HG03097 (cell line): ENCODE data around the gene PPP2R5D.
"Not testable (repeated sequence)": the region's sequence is repeated elsewhere in the genome, so short reads cannot be mapped to it uniquely, and the experiment has no call there.

ENCODE experiments used
- ATAC-seq: cut with Tn5 transposase; IDR thresholded peaks from one replicate; pipeline ENCODE4 v1.9.1; 2021; ENCODE audit not compliant: unreplicated experiment, low FRiP score

The PPP2R5D gene

DNA sequence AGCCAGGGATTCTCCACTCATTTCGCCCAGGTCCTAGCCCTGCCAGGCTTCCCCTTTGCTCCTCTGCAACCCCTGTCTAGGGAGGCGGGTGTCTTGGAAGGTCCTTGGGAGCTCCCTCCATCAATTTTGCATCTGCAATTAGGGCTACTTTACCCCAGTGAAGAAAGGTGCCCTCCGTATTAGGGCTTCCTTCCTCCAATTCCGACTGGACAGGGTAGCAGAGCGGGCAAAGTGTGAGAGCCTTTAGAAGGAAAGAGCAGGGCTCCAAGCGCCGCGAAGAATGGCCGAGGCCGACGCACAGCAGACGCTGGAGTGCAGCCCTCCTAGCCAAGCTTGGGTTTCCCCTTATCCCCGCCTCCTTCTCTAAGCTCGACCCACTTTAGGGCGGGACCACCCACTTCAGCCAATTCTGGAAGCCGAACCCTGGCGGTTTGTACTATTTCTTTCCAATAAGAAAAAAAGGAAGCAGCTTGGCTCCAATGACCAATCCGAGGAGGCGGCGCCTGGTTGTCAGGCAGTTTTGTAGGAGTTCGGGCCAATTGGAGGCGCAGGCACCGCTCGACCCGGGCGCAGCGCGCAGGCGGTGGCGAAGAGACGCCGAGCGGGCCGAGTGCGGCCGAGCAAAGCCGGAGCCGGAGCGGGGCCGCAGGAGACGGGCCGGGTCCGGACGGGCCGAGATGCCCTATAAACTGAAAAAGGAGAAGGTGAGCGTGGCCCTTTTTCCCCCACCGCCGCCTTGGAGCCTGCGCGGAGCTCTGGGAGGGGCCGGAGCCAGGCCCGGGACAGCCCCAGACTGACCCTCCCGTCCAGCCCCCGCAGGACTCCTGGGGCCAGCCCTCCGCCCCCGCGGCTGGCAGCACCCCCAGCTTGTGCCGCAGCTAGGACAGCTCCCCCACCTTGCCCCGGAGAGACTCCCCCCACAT, at the start of gene PPP2R5D:
Gene PPP2R5D (plus strand): TSS at position 570 of the 923 bp plus-strand sequence. CDS start 108 bp downstream, at position 678.
- ATAC-seq, result peak; percentile 95

DNA sequence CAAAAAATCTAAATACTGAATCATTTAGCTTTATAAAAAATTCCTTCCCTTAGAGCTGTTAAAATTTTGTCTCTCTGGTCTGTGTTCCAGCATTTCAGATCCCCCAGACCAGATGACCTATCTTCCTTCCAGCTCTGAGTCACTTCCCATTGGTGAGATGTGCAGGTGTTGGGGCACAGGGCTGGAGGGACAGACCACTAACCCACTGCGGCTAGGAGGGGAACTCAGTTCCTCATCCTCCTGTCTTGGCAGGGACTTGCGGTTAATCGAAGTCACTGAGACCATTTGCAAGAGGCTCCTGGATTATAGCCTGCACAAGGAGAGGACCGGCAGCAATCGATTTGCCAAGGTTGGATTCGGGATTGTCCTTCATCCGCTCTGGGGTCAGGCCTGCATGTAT, 49.0 kb upstream of the PPP2R5D start:
- ATAC-seq, result no peak

DNA sequence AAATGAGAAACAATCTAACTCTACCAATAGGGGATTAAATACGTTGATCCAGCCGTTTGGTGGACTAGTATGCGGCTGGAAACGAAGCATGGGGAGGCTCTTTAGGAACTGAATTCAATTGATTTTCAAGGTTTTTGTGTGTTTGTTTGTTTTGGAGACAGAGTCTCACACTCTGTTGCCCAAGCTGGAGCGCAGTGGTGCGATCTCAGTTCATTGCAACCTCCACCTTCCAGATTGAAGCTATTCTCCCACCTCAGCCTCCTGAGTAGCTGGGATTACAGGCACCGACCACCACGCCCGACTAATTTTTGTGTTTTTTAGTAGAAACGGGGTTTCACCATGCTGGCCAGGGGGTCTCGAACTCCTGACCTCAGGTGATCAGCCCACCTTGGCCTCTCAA, 48.0 kb upstream of the PPP2R5D start:
- ATAC-seq, result no peak

DNA sequence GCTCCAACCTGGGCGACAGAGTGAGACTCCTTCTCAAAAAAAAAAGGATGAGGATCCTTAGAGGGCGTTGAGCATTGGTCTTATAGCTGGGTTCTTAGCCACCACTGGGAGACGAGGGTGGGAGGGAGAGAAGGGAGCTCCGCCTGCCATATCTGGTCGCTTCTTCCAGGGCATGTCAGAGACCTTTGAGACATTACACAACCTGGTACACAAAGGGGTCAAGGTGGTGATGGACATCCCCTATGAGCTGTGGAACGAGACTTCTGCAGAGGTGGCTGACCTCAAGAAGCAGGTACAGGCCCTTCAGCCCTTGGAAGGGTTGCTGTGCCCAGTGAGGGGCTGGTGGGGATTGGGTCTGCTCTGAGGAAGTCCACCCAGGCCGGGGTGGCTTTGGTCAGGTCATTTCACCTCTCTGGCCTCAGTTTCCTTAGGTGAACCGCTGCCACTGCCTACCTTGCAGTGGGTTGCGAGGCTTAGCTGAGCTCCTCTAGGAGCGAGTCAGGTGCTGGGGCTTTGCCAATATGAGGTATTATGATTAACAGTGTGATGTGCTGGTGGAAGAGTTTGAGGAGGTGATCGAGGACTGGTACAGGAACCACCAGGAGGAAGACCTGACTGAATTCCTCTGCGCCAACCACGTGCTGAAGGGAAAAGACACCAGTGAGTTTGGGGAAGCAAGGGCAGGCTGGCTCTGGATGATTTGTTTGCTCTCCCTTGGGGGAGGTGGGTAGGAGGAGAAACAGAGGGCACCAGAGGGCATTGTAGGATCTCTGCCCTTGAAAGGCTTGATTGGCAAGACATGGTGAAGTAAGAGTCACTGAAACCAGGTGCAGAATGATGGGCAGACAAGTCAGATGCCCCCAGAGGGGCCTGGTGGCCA, 46.6 kb upstream of the PPP2R5D start:
- ATAC-seq, result no peak

DNA sequence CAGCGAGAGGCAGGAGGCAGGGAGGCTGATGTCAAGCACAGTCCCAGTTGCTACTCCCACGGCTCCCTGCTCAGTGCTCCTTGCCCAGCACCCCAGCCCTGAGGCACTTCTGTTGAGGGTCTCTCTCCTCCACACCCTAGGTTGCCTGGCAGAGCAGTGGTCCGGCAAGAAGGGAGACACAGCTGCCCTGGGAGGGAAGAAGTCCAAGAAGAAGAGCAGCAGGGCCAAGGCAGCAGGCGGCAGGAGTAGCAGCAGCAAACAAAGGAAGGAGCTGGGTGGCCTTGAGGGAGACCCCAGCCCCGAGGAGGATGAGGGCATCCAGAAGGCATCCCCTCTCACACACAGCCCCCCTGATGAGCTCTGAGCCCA, 46.0 kb upstream of the PPP2R5D start:
- ATAC-seq, result no peak

DNA sequence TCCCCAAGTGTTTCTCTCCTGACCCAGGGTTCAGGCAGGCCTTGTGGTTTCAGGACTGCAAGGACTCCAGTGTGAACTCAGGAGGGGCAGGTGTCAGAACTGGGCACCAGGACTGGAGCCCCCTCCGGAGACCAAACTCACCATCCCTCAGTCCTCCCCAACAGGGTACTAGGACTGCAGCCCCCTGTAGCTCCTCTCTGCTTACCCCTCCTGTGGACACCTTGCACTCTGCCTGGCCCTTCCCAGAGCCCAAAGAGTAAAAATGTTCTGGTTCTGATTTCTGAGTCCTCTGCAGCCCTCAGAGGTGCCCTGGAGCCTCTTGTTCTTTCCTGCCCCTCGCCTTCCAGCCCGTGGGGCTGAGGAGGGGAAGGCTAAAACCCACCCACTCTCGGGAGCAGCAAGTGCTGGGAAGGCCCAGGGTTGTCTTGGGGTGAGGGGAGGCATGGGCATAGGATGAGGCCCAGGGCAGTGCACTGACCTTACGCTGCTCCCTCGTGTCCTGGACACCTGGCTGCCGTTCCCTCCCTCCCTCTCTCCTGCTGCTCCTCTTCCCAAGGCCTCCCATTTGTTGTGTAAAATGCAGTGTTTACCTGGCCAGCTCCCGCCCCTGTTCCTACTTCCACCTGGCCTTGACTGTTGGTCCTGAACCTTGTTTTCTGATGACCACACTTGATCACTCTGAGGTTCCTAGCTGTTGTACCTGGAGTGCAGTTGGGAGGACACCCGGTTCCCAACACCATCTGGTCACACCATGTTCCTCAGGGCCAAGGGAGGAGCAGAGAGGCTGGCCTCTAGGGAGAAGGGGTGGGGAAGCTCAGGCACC, 45.2 kb upstream of the PPP2R5D start:
- ATAC-seq, result no peak

DNA sequence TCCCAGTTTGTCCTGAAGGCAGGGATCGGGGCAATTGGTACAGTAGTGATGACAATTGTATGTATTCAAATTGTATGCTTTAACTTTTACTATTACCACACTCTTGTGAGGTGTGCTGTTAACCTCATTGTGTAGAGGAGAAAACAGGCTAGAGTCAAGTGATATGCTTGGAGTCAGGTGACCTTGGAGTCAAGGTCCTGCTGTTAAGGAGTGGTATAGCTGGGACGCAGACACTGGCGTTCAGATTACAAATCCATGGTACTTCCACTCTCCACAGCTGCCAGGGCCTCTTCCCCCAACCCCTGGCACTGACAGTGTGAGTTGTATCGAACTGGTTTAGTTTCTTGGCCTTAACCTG, 44.6 kb upstream of the PPP2R5D start:
- no peak for ATAC-seq

DNA sequence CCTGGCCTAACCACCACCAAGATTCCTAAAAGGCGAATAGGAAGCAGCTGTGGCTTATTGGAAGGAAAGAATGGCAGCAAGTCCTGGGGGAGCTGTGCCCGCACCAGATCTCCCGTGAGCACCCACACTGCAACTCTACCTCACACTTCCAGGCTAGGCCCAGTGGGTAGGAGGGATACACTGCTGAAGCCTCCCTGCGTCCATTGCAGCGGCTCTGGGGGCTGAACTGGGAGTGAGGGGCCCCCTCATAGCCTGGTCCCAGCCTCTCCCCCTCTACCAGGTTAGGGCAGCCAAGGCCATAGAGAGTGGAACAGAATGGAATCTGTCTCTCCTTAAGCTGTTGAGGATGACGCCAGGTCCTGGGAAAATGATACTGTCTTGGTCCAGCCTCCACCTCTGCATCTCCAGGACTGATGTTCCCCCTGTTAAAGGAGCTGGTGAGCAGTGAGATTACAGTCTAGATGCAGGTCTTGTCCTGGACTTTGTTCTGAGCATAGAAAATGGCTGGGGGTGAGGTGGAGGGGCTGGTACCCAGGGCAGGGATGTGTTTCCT, 43.8 kb upstream of the PPP2R5D start:
- ATAC-seq, result no peak

DNA sequence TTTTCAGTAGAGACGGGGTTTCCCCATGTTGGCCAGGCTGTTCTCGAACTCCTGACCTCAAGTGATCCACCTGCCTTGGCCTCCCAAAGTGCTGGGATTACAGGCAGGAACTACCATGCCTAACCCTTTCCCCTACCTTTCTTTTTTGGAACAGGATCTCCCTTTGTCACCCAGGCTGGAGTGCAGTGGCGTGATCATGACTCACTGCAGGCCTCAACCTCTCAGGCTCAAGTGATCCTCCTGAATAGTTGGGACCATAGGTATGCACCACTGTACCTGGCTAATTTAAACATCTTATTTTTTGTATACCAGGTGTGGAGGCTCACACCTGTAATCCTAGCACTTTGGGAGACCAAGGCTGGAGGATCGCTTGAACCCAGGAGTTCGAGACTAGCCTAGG, 43.0 kb upstream of the PPP2R5D start:
- not testable (repeated sequence) for ATAC-seq

DNA sequence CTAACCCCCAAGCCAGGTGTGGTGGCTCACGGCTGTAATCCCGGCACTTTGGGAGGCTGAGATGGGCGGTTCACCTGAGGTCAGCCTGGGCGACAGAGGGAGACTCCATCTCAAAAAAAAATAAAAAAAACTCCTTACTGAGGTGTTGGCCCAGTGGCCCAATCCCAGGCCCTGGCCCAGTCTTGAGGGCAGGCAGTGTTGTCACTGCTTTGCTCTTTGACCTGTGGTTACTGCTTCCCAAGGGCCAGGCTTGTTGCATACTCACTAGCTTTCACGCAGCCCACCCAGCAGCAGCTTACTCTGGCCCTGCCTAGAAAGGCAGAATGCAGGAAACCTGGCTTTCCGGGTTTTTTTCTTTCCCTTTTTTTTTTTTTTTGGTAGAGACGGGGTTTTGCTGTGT, 41.9 kb upstream of the PPP2R5D start:
- ATAC-seq, result no peak

DNA sequence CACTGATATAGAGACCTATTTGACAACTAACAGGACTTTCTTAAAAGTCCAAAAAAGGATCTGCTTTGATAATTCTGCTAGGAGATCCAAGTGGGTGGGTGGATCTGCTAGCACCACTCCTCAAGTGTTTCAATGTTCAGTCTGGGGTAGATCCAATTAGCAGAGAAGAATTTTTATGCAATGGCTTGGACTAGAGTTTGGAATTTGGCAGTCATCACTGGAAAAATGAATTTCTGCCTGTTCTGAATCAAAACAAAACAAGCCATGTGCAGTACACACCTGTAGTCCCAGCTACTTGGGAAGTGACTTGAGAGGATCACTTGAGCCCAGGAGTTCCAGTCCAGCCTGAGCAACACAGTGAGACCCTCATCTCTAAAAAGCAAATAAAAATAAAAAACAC, 36.4 kb upstream of the PPP2R5D start:
- ATAC-seq, result no peak

DNA sequence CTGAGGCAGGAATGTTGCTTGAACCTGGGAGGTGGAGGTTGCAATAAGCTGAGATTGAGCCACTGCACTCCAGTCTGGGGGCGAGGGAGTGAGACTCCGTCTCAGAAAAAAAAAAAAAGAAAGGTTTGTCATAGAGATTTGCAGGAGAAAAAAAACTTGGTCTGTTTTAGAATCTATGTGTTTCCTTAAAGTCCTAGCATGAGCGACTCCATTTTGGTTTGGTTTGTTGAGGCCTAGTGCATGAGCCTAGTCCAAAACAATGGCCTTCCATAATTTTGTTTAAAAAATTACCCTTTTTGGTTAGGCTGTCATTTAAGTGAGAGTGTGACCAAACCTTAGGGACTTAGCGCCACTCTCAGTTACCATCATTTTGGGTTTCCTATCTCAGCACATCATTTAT, 32.0 kb upstream of the PPP2R5D start:
- no peak for ATAC-seq

DNA sequence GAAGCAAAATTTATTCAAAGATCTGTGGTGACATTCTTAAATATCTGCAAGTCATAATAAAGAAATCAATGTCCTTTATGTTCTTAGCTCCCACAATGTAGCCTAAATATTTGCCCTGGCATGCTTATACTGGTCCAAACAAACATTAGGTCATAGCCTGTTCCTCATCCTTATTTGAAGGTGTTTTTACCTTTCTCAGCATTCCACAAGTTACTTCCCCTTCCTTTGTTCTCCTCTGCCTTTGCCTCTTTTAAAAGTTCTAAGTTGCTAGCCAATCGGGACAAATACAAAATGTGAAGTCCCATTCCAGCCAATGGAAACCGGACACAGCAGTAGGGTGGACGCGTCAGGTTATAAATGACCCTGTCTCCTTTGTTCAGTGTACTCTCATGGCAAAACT, 30.0 kb upstream of the PPP2R5D start:
- ATAC-seq, result not testable (repeated sequence)

DNA sequence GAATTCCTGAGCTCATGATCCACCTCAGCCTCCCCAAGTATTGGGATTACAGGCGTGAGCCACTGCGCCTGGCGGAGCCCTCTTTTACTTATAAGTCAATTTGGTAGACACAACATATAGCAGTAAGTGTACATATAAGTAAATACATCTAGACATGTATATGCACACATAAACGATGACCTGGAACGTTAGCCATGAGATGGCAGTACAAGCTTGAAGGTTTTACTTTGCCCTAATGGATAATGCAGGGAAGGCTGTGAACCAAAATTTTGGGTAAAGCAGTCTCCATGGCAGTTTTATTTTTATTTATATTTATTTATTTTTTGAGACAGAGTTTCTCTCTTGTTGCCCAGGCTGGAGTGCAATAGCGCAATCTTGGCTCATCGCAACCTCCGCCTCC, 26.2 kb upstream of the PPP2R5D start:
- no peak for ATAC-seq

DNA sequence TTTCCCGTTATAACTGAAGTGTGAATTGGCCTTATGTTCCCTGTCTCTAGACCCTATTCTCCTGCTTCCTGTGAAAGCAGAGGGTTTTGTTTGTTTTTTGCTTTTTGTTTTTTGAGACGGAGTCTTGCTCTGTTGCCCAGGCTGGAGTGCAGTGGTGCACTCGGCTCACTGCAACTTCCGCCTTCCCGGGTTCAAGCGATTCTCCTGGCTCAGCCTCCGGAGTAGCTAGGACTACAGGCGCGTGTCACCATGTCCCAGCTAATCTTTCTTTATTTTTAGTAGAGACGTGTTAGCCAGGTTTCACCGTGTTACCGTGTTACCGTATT, 24.5 kb upstream of the PPP2R5D start:
- ATAC-seq, result no peak

DNA sequence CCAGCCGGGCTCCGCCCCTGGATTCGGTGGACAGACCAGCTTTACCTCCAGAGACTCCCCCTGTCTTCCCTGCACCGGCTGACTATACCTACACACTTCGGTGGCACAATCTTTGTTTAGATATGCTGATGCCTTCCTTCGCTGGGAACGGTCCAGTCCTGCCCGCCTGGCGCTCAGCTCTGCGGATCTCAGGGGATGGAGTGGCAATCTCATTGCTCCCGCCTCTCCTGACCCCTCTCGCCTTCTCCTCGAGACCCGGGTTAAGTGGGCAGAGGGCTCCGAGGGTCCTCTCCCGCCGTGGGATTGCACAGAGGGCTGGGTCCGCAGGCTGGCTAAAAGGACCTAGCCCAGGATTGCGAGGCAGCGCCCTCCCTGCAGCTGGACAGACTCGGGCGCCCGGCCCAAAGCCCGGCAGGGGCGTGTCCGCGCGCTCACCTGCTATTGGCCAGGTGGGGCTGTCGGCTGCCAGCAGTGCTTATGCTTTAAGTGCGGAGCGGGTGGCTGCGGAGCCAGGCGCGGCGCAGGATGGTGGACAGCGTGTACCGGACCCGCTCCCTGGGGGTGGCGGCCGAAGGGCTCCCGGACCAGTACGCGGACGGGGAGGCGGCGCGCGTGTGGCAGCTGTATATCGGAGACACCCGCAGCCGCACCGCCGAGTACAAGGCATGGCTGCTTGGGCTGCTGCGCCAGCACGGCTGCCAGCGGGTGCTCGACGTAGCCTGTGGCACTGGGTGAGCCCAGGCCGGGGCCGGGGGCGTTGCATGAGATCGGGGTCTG, 23.9 kb upstream of the PPP2R5D start, which contains the start of gene GNMT:
Gene GNMT (plus strand): TSS at position 512 of the 777 bp plus-strand sequence. CDS start 14 bp downstream, at position 526.
- ATAC-seq, result no peak

DNA sequence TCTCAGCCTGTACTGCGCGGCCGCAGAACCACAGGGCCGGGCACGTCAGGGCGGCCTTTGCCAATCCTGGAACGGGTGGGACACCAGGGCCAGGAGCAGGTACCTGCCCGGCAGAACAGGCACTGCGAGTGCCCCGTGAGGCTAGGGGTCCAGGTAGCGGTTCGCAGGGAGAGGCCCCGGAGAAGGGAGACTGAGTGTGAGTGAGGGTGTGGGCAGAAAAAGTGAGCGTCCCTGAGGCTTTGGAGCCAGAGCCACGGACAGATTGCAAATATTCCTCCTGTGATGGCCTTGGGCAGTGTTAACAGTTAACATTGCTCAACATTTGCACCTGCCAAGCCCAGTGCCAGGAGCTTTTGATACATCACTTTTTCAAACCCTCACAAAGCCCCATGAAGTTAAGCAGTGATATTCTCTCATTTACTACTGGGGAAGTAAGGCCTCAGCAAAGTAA, 23.3 kb upstream of the PPP2R5D start:
- no peak for ATAC-seq

DNA sequence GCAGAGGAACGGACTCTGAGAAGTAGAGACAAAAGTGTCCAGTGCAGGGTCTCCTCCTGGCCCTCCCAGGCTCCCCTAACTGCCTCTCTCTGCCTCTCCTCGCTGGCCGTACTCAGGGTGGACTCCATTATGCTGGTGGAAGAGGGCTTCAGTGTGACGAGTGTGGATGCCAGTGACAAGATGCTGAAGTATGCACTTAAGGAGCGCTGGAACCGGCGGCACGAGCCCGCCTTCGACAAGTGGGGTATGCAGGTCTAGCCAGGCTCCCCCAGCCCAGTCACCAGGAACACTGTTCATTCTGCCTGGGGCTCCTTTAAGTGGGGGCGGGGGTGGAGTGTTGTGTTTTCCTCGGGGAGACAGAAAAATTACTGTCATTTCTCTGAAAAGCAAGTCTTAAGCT, 22.3 kb upstream of the PPP2R5D start:
- no peak for ATAC-seq

DNA sequence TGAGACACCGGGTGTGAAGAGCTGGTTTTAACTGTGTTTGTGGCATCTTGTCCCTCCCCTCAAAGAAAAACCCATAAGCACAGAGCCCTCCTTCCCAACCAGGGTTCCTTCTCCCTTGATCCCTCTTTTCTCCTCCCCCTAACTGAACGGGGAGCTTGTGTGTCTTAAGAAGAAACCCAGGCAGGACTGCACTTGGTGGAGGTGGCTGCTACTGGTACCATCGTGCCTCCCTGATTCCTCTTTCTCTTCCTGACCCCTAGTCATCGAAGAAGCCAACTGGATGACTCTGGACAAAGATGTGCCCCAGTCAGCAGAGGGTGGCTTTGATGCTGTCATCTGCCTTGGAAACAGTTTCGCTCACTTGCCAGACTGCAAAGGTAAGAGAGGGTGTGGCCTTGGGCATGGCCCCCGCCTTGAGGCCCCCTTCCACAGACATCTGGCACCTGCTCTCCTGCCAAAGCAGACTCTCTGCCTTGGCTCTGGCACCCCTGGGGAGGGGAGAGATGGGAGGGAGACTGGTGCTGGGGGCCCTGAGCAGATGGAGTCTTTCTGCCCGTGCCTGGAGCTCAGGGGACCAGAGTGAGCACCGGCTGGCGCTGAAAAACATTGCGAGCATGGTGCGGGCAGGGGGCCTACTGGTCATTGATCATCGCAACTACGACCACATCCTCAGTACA, 21.7 kb upstream of the PPP2R5D start:
- no peak for ATAC-seq
